H1 (cell line): ENCODE results near the gene HRCT1.

ENCODE experiments used
- CEBPB ChIP-seq: IDR thresholded peaks from 2 replicates; pipeline ENCODE4 v1.6.1; 2012; ENCODE audit warnings: low read depth, low read length
- EZH2 ChIP-seq: fragments of 200-600 bp; sonication (generic); IDR thresholded peaks from 2 replicates; pipeline ENCODE4 v1.7.1; 2012; ENCODE audit warnings: low read depth, mild to moderate bottlenecking, moderate library complexity, low read length, inconsistent platforms; ENCODE audit not compliant: severe bottlenecking
- FOSL1 ChIP-seq: IDR thresholded peaks from 2 replicates; pipeline ENCODE4 v1.6.1; 2011; ENCODE audit warnings: mild to moderate bottlenecking, low read depth, low read length, moderate library complexity; ENCODE audit not compliant: insufficient read depth
- JUND ChIP-seq: IDR thresholded peaks from 2 replicates; pipeline ENCODE4 v1.6.1; 2011; ENCODE audit warnings: mild to moderate bottlenecking, improper control_type of control experiment, low read length
- POLR2A ChIP-seq, 2 experiments: IDR thresholded peaks; 1 replicate in 1 of 2; 2 replicates in 1 of 2; pipeline ENCODE4 v1.6.1; 2011; ENCODE audit warnings: low read depth in 2 of 2, low read length in 2 of 2, mild to moderate bottlenecking in 2 of 2; ENCODE audit errors: control extremely low read depth in 1 of 2
- POLR2AphosphoS5 ChIP-seq: IDR thresholded peaks from 2 replicates; pipeline ENCODE4 v1.6.1; 2011; ENCODE audit warnings: low read depth, low read length
- TAF1 ChIP-seq: IDR thresholded peaks from 2 replicates; pipeline ENCODE4 v1.6.1; 2011; ENCODE audit warnings: mild to moderate bottlenecking, low read depth, low read length
- TAF7 ChIP-seq: optimal IDR thresholded peaks from 2 replicates; pipeline ENCODE3; 2011; ENCODE audit warnings: low read depth, mild to moderate bottlenecking, inconsistent platforms, low read length, moderate library complexity, borderline replicate concordance
- TF ChIP-seq, protein P1 (sequence below), 3 experiments: IDR thresholded peaks; 1 replicate in 2 of 3; 2 replicates in 1 of 3; pipeline versions ENCODE4 v1.5.1 to v1.6.1; 2011; ENCODE audit warnings: low read length in 3 of 3, mild to moderate bottlenecking in 3 of 3, inconsistent platforms in 2 of 3, low read depth in 1 of 3, moderate library complexity in 1 of 3; ENCODE audit not compliant: insufficient read depth in 1 of 3; ENCODE audit errors: control extremely low read depth in 1 of 3
- TF ChIP-seq, protein P2 (sequence below): IDR thresholded peaks from 2 replicates; pipeline ENCODE4 v1.6.1; 2012; ENCODE audit warnings: inconsistent platforms
- TF ChIP-seq, protein P3 (sequence below): IDR thresholded peaks from 2 replicates; pipeline ENCODE4 v1.6.1; 2011; ENCODE audit warnings: low read length, improper control_type of control experiment
- TF ChIP-seq, protein P4 (sequence below): IDR thresholded peaks from 2 replicates; pipeline ENCODE4 v1.6.1; 2011; ENCODE audit warnings: low read depth, mild to moderate bottlenecking, low read length; ENCODE audit not compliant: insufficient read depth

DNA sequence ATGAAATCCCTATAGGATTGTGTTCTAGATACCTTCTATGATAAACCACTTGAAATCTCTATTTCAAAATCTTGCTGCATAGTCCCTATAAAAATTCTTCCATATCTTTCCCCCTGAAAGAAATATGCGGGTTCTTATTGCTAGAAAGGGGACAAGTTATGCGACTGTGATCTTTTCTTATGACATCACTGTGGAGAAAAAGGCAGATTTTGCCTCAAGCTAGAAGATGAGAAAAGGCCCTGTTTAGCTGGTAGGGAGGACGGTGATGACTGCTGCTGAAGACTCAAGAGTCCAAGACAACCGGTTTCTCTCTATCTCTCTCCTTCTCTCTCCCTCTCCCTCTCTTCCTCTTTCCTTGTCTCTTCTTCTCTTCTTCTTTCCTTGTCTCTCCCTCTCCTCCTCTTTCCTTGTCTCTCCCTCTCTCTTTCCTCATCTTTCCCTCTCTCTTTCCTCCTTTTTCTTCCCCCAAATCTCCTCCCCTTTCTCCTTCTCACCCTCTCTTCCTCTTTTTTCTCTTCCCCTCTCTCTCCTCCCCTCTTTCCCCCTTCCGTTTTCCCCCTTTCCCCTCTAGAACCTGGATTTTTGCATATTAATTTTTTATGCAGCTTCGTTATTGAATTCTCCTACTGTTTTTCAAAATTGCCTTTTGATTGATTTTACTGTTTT lies 46.7 kb downstream of the HRCT1 start:
- TF ChIP-seq TAF1, result no peak
- TF ChIP-seq, protein P1, sequence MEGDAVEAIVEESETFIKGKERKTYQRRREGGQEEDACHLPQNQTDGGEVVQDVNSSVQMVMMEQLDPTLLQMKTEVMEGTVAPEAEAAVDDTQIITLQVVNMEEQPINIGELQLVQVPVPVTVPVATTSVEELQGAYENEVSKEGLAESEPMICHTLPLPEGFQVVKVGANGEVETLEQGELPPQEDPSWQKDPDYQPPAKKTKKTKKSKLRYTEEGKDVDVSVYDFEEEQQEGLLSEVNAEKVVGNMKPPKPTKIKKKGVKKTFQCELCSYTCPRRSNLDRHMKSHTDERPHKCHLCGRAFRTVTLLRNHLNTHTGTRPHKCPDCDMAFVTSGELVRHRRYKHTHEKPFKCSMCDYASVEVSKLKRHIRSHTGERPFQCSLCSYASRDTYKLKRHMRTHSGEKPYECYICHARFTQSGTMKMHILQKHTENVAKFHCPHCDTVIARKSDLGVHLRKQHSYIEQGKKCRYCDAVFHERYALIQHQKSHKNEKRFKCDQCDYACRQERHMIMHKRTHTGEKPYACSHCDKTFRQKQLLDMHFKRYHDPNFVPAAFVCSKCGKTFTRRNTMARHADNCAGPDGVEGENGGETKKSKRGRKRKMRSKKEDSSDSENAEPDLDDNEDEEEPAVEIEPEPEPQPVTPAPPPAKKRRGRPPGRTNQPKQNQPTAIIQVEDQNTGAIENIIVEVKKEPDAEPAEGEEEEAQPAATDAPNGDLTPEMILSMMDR (IDR thresholded peaks at IDR 0.05; ENCODE audit: control extremely low read depth in 1 of 3, insufficient read depth in 1 of 3, low read depth in 1 of 3, low read length in 3 of 3), result no peak
- TF ChIP-seq, protein P2, sequence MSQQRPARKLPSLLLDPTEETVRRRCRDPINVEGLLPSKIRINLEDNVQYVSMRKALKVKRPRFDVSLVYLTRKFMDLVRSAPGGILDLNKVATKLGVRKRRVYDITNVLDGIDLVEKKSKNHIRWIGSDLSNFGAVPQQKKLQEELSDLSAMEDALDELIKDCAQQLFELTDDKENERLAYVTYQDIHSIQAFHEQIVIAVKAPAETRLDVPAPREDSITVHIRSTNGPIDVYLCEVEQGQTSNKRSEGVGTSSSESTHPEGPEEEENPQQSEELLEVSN, result no peak
- no peak for TF ChIP-seq EZH2
- TF ChIP-seq POLR2AphosphoS5, result no peak
- TF ChIP-seq, protein P3, sequence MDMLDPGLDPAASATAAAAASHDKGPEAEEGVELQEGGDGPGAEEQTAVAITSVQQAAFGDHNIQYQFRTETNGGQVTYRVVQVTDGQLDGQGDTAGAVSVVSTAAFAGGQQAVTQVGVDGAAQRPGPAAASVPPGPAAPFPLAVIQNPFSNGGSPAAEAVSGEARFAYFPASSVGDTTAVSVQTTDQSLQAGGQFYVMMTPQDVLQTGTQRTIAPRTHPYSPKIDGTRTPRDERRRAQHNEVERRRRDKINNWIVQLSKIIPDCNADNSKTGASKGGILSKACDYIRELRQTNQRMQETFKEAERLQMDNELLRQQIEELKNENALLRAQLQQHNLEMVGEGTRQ, result no peak
- TF ChIP-seq CEBPB, result no peak
- TF ChIP-seq, protein P4, sequence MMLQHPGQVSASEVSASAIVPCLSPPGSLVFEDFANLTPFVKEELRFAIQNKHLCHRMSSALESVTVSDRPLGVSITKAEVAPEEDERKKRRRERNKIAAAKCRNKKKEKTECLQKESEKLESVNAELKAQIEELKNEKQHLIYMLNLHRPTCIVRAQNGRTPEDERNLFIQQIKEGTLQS, result no peak
- no peak for TF ChIP-seq TAF7
- no peak for TF ChIP-seq FOSL1
- no peak for TF ChIP-seq JUND
- TF ChIP-seq POLR2A (IDR thresholded peaks at IDR 0.05; ENCODE audit: control extremely low read depth in 1 of 2, low read depth in 2 of 2, low read length in 2 of 2), result no peak
